Natural killer cell (primary cell): ENCODE measurements around the gene MLLT1. TPM values are rescaled to one million over a fixed set of nuclear protein-coding genes. Genes with fewer than 3 reads are reported as not detected.

Source experiments
- ATAC-seq, 3 donors: fragments of 150-1000 bp in 2 of 3; fragments of 200-7000 bp in 1 of 3; cut with Tn5 transposase; 1 replicate in 1 of 3; 2 replicates in 2 of 3; pipeline ENCODE4 v1.10.0; 2021; ENCODE audit warnings: mild to moderate bottlenecking in 2 of 3, moderate library complexity in 2 of 3
- DNase-seq, 2 donors: peaks; one replicate each; pipeline versions ENCODE4 v3.0.0 to v3.0.0-alpha.2; 2013 to 2021; ENCODE audit warnings: mixed read lengths in 1 of 2
- H3K27ac ChIP-seq: one replicate; pipeline ENCODE4 v1.5.1; 2013; ENCODE audit warnings: mild to moderate bottlenecking, low read length
- H3K27me3 ChIP-seq: one replicate; pipeline ENCODE4 v1.6.1; 2013; ENCODE audit warnings: low read length; ENCODE audit not compliant: control insufficient read depth, insufficient read depth
- H3K36me3 ChIP-seq: one replicate; pipeline ENCODE4 v1.6.1; 2013; ENCODE audit warnings: low read length; ENCODE audit not compliant: control insufficient read depth, insufficient read depth
- H3K4me1 ChIP-seq: one replicate; pipeline ENCODE4 v1.6.1; 2013; ENCODE audit warnings: low read length; ENCODE audit not compliant: control insufficient read depth, insufficient read depth
- H3K4me3 ChIP-seq: one replicate; pipeline ENCODE4 v1.5.1; 2013; ENCODE audit warnings: low read length
- H3K9me3 ChIP-seq: one replicate; pipeline ENCODE4 v1.6.1; 2013; ENCODE audit warnings: low read length; ENCODE audit not compliant: control insufficient read depth, insufficient read depth
- H3K27ac Mint-ChIP-seq, 2 donors: one replicate each; pipeline ENCODE4 v1.8.0; 2022; ENCODE audit warnings: mild to moderate bottlenecking in 2 of 2, mixed read lengths in 2 of 2, moderate library complexity in 1 of 2
- H3K27me3 Mint-ChIP-seq, 2 donors: one replicate each; pipeline ENCODE4 v1.8.0; 2022; ENCODE audit warnings: low read depth in 2 of 2, mixed read lengths in 2 of 2
- H3K36me3 Mint-ChIP-seq: one replicate; pipeline ENCODE4 v1.8.0; 2022; ENCODE audit warnings: mixed read lengths
- H3K4me1 Mint-ChIP-seq, 2 donors: one replicate each; pipeline ENCODE4 v1.8.0; 2022; ENCODE audit warnings: mixed read lengths in 2 of 2
- H3K4me3 Mint-ChIP-seq: one replicate; pipeline ENCODE4 v1.8.0; 2022; ENCODE audit warnings: mild to moderate bottlenecking, moderate library complexity, mixed read lengths
- H3K9me3 Mint-ChIP-seq, 2 donors: one replicate each; pipeline ENCODE4 v1.8.0; 2022; ENCODE audit warnings: mixed read lengths in 2 of 2
- CTCF ChIP-seq: fragments of 200-600 bp; IDR thresholded peaks from one replicate; pipeline ENCODE4 v1.8.0; 2022; ENCODE audit warnings: antibody characterized with exemption
- WGBS: methylation state at CpG from one replicate; pipeline ENCODE4 v1.1.7; 2013; ENCODE audit warnings: missing lambda C conversion rate; ENCODE audit not compliant: insufficient coverage; 5-methylcytosine and 5-hydroxymethylcytosine counted together
- intact Hi-C: fragments of 100-400 bp; cut with micrococcal nuclease; formaldehyde crosslinking; loops from one replicate; pipeline ENCODE4 v1.14.2; 2022
- total RNA-seq, 4 donors: library from RNA; stranded (reverse); fragments of 120-200 nt in 1 of 4; gene quantifications; one replicate each; pipeline versions ENCODE4 v1.2.3 to v1.2.4, GENCODE V29; 2013 to 2022

The MLLT1 gene
- total RNA-seq, 3 donors from 2014 or later (not counting 1 experiment from before 2014, with no cell fraction given): 30.2 to 43.8 (median 36.6) TPM

GRCh38 chr19:6217752-6218334 lies 61.9 kb downstream of the MLLT1 start:
- Histone ChIP-seq H3K9me3 (no peaks in the 10 kb centered on the region), H3K27ac (no peak overlapping the region), H3K4me3 (no peak overlapping the region), H3K36me3 (peaks cover 5% of the 10 kb centered on the region), H3K4me1 (no peaks in the 10 kb centered on the region), H3K27me3 (no peaks in the 10 kb centered on the region)
- H3K27ac Mint-ChIP-seq: no peak overlapping the region
- 95% methylated on average over 17 of the region's 17 CpGs for WGBS
- no peaks in the 10 kb centered on the region for H3K9me3 Mint-ChIP-seq
- TF ChIP-seq CTCF: no peak
- DNase-seq: no peak
- no peaks in the 10 kb centered on the region for H3K27me3 Mint-ChIP-seq
- H3K4me3 Mint-ChIP-seq: no peak overlapping the region
- no peak for ATAC-seq
- H3K4me1 Mint-ChIP-seq: no peaks in the 10 kb centered on the region
- intact Hi-C loops: loop anchor here (1.0 kb wide), 1 partner anchor 81 kb away; no protein-coding TSS in a partner anchor
- H3K36me3 Mint-ChIP-seq: no peaks in the 10 kb centered on the region

GRCh38 chr19:6216996-6217751 lies 62.6 kb downstream of the MLLT1 start:
- no peak for ATAC-seq
- no peaks in the 10 kb centered on the region for H3K9me3 ChIP-seq
- no peak overlapping the region for H3K4me3 ChIP-seq
- 96% methylated on average over 20 of the region's 21 CpGs for WGBS
- Mint-ChIP-seq H3K27me3 (no peaks in the 10 kb centered on the region), H3K27ac (no peak overlapping the region), H3K36me3 (no peaks in the 10 kb centered on the region), H3K9me3 (no peaks in the 10 kb centered on the region), H3K4me3 (no peak overlapping the region), H3K4me1 (no peaks in the 10 kb centered on the region)
- no peak for TF ChIP-seq CTCF
- no peak for DNase-seq
- intact Hi-C loops: no loop called here
- no peaks in the 10 kb centered on the region for H3K27me3 ChIP-seq
- H3K36me3 ChIP-seq: peaks cover 5% of the 10 kb centered on the region
- H3K4me1 ChIP-seq: no peaks in the 10 kb centered on the region
- no peak overlapping the region for H3K27ac ChIP-seq

GRCh38 chr19:6216236-6216995 lies 63.4 kb downstream of the MLLT1 start:
- Histone ChIP-seq H3K4me3 (no peak overlapping the region), H3K9me3 (no peaks in the 10 kb centered on the region), H3K27me3 (no peaks in the 10 kb centered on the region), H3K27ac (no peak overlapping the region), H3K36me3 (peaks cover 5% of the 10 kb centered on the region), H3K4me1 (no peaks in the 10 kb centered on the region)
- Mint-ChIP-seq H3K27me3 (no peaks in the 10 kb centered on the region), H3K9me3 (no peaks in the 10 kb centered on the region), H3K4me1 (no peaks in the 10 kb centered on the region), H3K36me3 (no peaks in the 10 kb centered on the region), H3K27ac (no peak overlapping the region), H3K4me3 (no peak overlapping the region)
- WGBS: 98% methylated on average over 36 of the region's 36 CpGs
- DNase-seq (no peak), ATAC-seq (no peak)
- intact Hi-C loops: no loop called here
- no peak for TF ChIP-seq CTCF
